H1 (cell line): ENCODE data around the gene PKD2. TPM values are rescaled to one million over a fixed set of nuclear protein-coding genes. Genes with fewer than 3 reads are reported as not detected.

Experiments
- CTCF ChIA-PET: fragments of 300-600 bp; sonication (Branson Sonifier 250); formaldehyde crosslinking; loops from one replicate; lab custom pipeline; 2021; ENCODE audit not compliant: partially characterized antibody; lab: Charles Lee
- POLR2A ChIA-PET: fragments of 300-600 bp; sonication (Branson Sonifier 250); formaldehyde crosslinking; loops from one replicate; lab custom pipeline; 2021; ENCODE audit warnings: inconsistent platforms; ENCODE audit not compliant: partially characterized antibody; lab: Charles Lee
- DNase-seq, 2 experiments: peaks; one replicate each; pipeline versions ENCODE4 v3.0.0 to v3.0.0-alpha.2; 2010 to 2022; ENCODE audit warnings: low spot score in 2 of 2, low read depth in 1 of 2, mixed read lengths in 1 of 2
- FAIRE-seq: peaks from 2 replicates; lab custom pipeline; 2011; peaks lifted over from hg19 to GRCh38; lab: Jason Lieb, UNC
- H2AFZ ChIP-seq: 2 replicates; pipeline ENCODE4 v1.8.1; 2012; ENCODE audit warnings: low read length, inconsistent platforms
- H2AK5ac ChIP-seq: 2 replicates; pipeline ENCODE4 v1.6.1; 2013; ENCODE audit warnings: low read depth, low read length
- H2BK120ac ChIP-seq: replicated peaks from 2 replicates; pipeline ENCODE3; 2013; ENCODE audit warnings: low read depth, low read length, inconsistent platforms
- H2BK12ac ChIP-seq: 2 replicates; pipeline ENCODE4 v1.6.1; 2013; ENCODE audit warnings: low read depth, low read length
- H2BK15ac ChIP-seq: 2 replicates; pipeline ENCODE4 v1.6.1; 2013; ENCODE audit warnings: low read length
- H2BK20ac ChIP-seq: 2 replicates; pipeline ENCODE4 v1.6.1; 2013; ENCODE audit warnings: low read length
- H2BK5ac ChIP-seq: 2 replicates; pipeline ENCODE4 v1.6.1; 2013; ENCODE audit warnings: low read depth, low read length
- H3K14ac ChIP-seq: 2 replicates; pipeline ENCODE4 v1.6.1; 2013; ENCODE audit warnings: inconsistent platforms; ENCODE audit not compliant: insufficient read length
- H3K18ac ChIP-seq: 2 replicates; pipeline ENCODE4 v1.6.1; 2013; ENCODE audit warnings: low read length; ENCODE audit errors: extremely low read depth
- H3K23ac ChIP-seq: 2 replicates; pipeline ENCODE4 v1.6.1; 2013; ENCODE audit warnings: inconsistent platforms; ENCODE audit not compliant: insufficient read length
- H3K23me2 ChIP-seq: 2 replicates; pipeline ENCODE4 v1.6.1; 2013; ENCODE audit warnings: low read depth, low read length
- H3K27ac ChIP-seq: 2 replicates; pipeline ENCODE4 v1.6.1; 2011; ENCODE audit warnings: low read depth, low read length, inconsistent platforms
- H3K27me3 ChIP-seq, 4 experiments: replicated peaks in 1 of 4; 1 replicate in 1 of 4; 2 replicates in 3 of 4; pipeline versions ENCODE4 v1.6.1 to v1.8.1; 2011 to 2013; ENCODE audit warnings: low read length in 3 of 4, mild to moderate bottlenecking in 3 of 4, inconsistent platforms in 2 of 4, mixed read lengths in 2 of 4, moderate library complexity in 1 of 4; ENCODE audit not compliant: control insufficient read depth in 3 of 4, insufficient read depth in 3 of 4; ENCODE audit errors: extremely low read depth in 1 of 4
- H3K36me3 ChIP-seq, 4 experiments: 2 replicates each; pipeline versions ENCODE4 v1.6.1 to v1.8.1; 2011 to 2013; ENCODE audit warnings: mild to moderate bottlenecking in 4 of 4, low read length in 3 of 4, moderate library complexity in 2 of 4, control low read depth in 1 of 4, inconsistent platforms in 1 of 4; ENCODE audit not compliant: insufficient read depth in 4 of 4, control insufficient read depth in 2 of 4
- H3K4ac ChIP-seq: replicated peaks from 2 replicates; pipeline ENCODE3; 2013; ENCODE audit warnings: low read length, low read depth, mixed read lengths, inconsistent platforms; ENCODE audit not compliant: insufficient read length
- H3K4me1 ChIP-seq, 4 experiments: replicated peaks in 1 of 4; 1 replicate in 1 of 4; 2 replicates in 3 of 4; pipeline versions ENCODE4 v1.6.1 to v1.8.1; 2011 to 2013; ENCODE audit warnings: low read length in 3 of 4, inconsistent platforms in 2 of 4, mixed read lengths in 1 of 4; ENCODE audit not compliant: insufficient read depth in 4 of 4, control insufficient read depth in 3 of 4
- H3K4me2 ChIP-seq, 2 experiments: 2 replicates each; pipeline versions ENCODE4 v1.6.1 to v1.8.1; 2011 to 2013; ENCODE audit warnings: low read depth in 2 of 2, low read length in 2 of 2, control low read depth in 1 of 2, inconsistent platforms in 1 of 2, mild to moderate bottlenecking in 1 of 2; ENCODE audit not compliant: insufficient read depth in 1 of 2
- H3K4me3 ChIP-seq, 4 experiments: fragments of 200-600, 300-600 bp in 1 of 4; sonication (generic), shearing (Covaris generic), sonication (Bioruptor Twin) in 1 of 4; 2 replicates each; pipeline versions ENCODE4 v1.5.1 to v1.8.1; 2011 to 2016; ENCODE audit warnings: low read length in 4 of 4, low read depth in 3 of 4, control low read depth in 2 of 4, inconsistent platforms in 2 of 4, mild to moderate bottlenecking in 2 of 4, mixed read lengths in 1 of 4, moderate library complexity in 1 of 4; ENCODE audit not compliant: insufficient read depth in 2 of 4; ENCODE audit errors: extremely low read depth in 1 of 4
- H3K56ac ChIP-seq: replicated peaks from 2 replicates; pipeline ENCODE3; 2013; ENCODE audit warnings: low read depth, mild to moderate bottlenecking, mixed read lengths, low read length, inconsistent platforms; ENCODE audit not compliant: insufficient read length
- H3K79me1 ChIP-seq: 2 replicates; pipeline ENCODE4 v1.6.1; 2013; ENCODE audit warnings: low read depth, low read length, control low read depth
- H3K79me2 ChIP-seq, 2 experiments: 2 replicates each; pipeline versions ENCODE4 v1.6.1 to v1.8.1; 2012 to 2013; ENCODE audit warnings: low read length in 2 of 2, mild to moderate bottlenecking in 2 of 2, inconsistent platforms in 1 of 2; ENCODE audit not compliant: insufficient read depth in 2 of 2, control insufficient read depth in 1 of 2
- H3K9ac ChIP-seq, 4 experiments: replicated peaks in 1 of 4; 1 replicate in 1 of 4; 2 replicates in 3 of 4; pipeline versions ENCODE4 v1.6.1 to v1.8.1; 2011 to 2013; ENCODE audit warnings: low read depth in 3 of 4, low read length in 3 of 4, control low read depth in 2 of 4, mild to moderate bottlenecking in 2 of 4, moderate library complexity in 2 of 4, inconsistent platforms in 1 of 4; ENCODE audit errors: extremely low read depth in 1 of 4
- H3K9me3 ChIP-seq, 2 experiments: 2 replicates each; pipeline versions ENCODE4 v1.6.1 to v1.8.1; 2012 to 2013; ENCODE audit warnings: mild to moderate bottlenecking in 2 of 2, moderate library complexity in 2 of 2, control low read depth in 1 of 2, inconsistent platforms in 1 of 2, low read depth in 1 of 2, low read length in 1 of 2, mixed read lengths in 1 of 2; ENCODE audit not compliant: insufficient read depth in 2 of 2
- H4K20me1 ChIP-seq, 2 experiments: replicated peaks in 1 of 2; 2 replicates each; pipeline versions ENCODE3 to v1.8.1; 2011 to 2013; ENCODE audit warnings: inconsistent platforms in 2 of 2, low read length in 2 of 2, mild to moderate bottlenecking in 1 of 2; ENCODE audit not compliant: insufficient read depth in 2 of 2, control insufficient read depth in 1 of 2
- H4K5ac ChIP-seq: 2 replicates; pipeline ENCODE4 v1.6.1; 2013; ENCODE audit warnings: low read length, low read depth, mixed read lengths, inconsistent platforms; ENCODE audit not compliant: insufficient read length
- H4K8ac ChIP-seq: 2 replicates; pipeline ENCODE4 v1.8.0; 2013; ENCODE audit warnings: mild to moderate bottlenecking, moderate library complexity, low read length, inconsistent platforms; ENCODE audit not compliant: insufficient read depth; ENCODE audit errors: extremely low read depth
- H4K91ac ChIP-seq: replicated peaks from 2 replicates; pipeline ENCODE3; 2013; ENCODE audit warnings: low read length, mixed read lengths, inconsistent platforms; ENCODE audit not compliant: insufficient read length
- SIRT6 ChIP-seq: IDR thresholded peaks from one replicate; pipeline ENCODE4 v1.7.1; 2012; ENCODE audit warnings: low read length, inconsistent platforms
- WGBS, 2 experiments: shearing (Covaris generic) in 1 of 2; methylation state at CpG; one replicate each; pipeline versions ENCODE4 v1.1.6 to v1.1.7; 2013 to 2015; ENCODE audit warnings: low lambda C conversion rate in 2 of 2, mixed read lengths in 2 of 2, inconsistent platforms in 1 of 2, low coverage in 1 of 2, missing lambda C conversion rate in 1 of 2; ENCODE audit not compliant: insufficient replicate concordance in 2 of 2, insufficient coverage in 1 of 2, insufficient read length in 1 of 2; ENCODE audit errors: extremely low coverage in 1 of 2, missing lambda C conversion rate in 1 of 2; 5-methylcytosine and 5-hydroxymethylcytosine counted together
- polyA plus RNA-seq, 7 experiments: library from polyadenylated mRNA; depleted of rRNA in 3 of 7; stranded (reverse) in 5 of 7; unstranded in 2 of 7; fragments of >200 nt in 5 of 7; fragments of 200-250 nt in 2 of 7; gene quantifications; 1 replicate in 5 of 7; 2 replicates in 1 of 7; 4 replicates in 1 of 7; pipeline versions ENCODE4 v1.2.1 to v1.2.3, GENCODE V29; 2011 to 2013; ENCODE audit warnings: missing spikeins in 2 of 7, mixed read lengths in 2 of 7
- total RNA-seq: library from RNA; stranded (reverse); fragmentation: NEBNext Ultra II Directional; extraction: Animal tissue kit (Norgen Biotek cat#: 25700); gene quantifications from 2 replicates; pipeline ENCODE4 v1.2.1, GENCODE V29; 2021

Gene PKD2
- total and polyA plus RNA-seq, 2 of the 8 experiments (the other 6 are each of a cell fraction or from before 2014, with no cell fraction given), result 16.0 to 32.0 TPM

- Histone ChIP-seq H4K5ac (no peak overlapping the region), H3K4me1 (no peaks in the 10 kb centered on the region), H4K91ac (no peak overlapping the region), H3K23ac (no peak overlapping the region), H4K8ac (no peak overlapping the region), H3K36me3 (no peaks in the 10 kb centered on the region), H2AFZ (no peak overlapping the region), H4K20me1 (no peaks in the 10 kb centered on the region), H3K18ac (no peak overlapping the region), H2BK5ac (no peak overlapping the region), H3K27ac (no peak overlapping the region), H3K79me2 (no peaks in the 10 kb centered on the region), H2AK5ac (no peak overlapping the region), H3K4me3 (no peak overlapping the region), H3K4me2 (no peak overlapping the region), H2BK15ac (no peak overlapping the region), H2BK120ac (no peak overlapping the region), H3K23me2 (no peaks in the 10 kb centered on the region), H3K9me3 (no peaks in the 10 kb centered on the region), H3K14ac (no peak overlapping the region), H3K79me1 (no peaks in the 10 kb centered on the region), H2BK20ac (no peak overlapping the region), H3K56ac (no peak overlapping the region), H3K4ac (no peak overlapping the region), H3K27me3 (no peaks in the 10 kb centered on the region), H3K9ac (no peak overlapping the region), H2BK12ac (no peak overlapping the region)
- DNase-seq, result no peak
- CTCF ChIA-PET, result interaction anchor here (0.6 to 0.9 kb wide), 2 partner anchors 10 to 96 kb away, joined by 3 read pairs; no protein-coding TSS in a partner anchor
- TF ChIP-seq SIRT6, result no peak
- 93% methylated on average over 6 of the region's 6 CpGs; no CpG with 5 or more reads in 1 of the 2 experiments for WGBS, 2 experiments
- POLR2A ChIA-PET, result no interaction called here
- no peak for FAIRE-seq
Measured at GRCh38 chr4:88101165-88101564, 93.7 kb downstream of the PKD2 start.
